Activated CD4-positive, alpha-beta T cell treated with anti-CD3 and anti-CD28 coated beads for 1 hour (primary cell): ENCODE data around the gene HINT2.
A peak's percentile ranks its signal among the peaks of the same experiment; 100 is the strongest.

Experiments used
- DNase-seq: peaks from one replicate; pipeline ENCODE4 v3.0.0-alpha.2; 2020

Gene HINT2

GRCh38 chr9:35811381-35812024 lies 3.3 kb downstream of the HINT2 start:
- no peak for DNase-seq

GRCh38 chr9:35810122-35810521 lies 4.7 kb downstream of the HINT2 start:
- DNase-seq, result no peak

GRCh38 chr9:35808433-35808832 lies 6.4 kb downstream of the HINT2 start:
- DNase-seq, result no peak

GRCh38 chr9:35806101-35806500 lies 8.7 kb downstream of the HINT2 start:
- no peak for DNase-seq

GRCh38 chr9:35801328-35802128 lies 13.3 kb downstream of the HINT2 start:
- DNase-seq, result no peak

- no peak for DNase-seq
Observed at GRCh38 chr9:35800530-35800929, 14.3 kb downstream of the HINT2 start.

GRCh38 chr9:35798658-35799374 lies 16.0 kb downstream of the HINT2 start:
- DNase-seq, result no peak

- no peak for DNase-seq
Observed at GRCh38 chr9:35797311-35798109, 17.3 kb downstream of the HINT2 start.

- DNase-seq, result no peak
Observed at GRCh38 chr9:35795695-35796094, 19.1 kb downstream of the HINT2 start.

- no peak for DNase-seq
Observed at GRCh38 chr9:35793461-35793860, 21.4 kb downstream of the HINT2 start.

GRCh38 chr9:35792826-35793225 lies 22.0 kb downstream of the HINT2 start:
- no peak for DNase-seq

GRCh38 chr9:35792024-35792813 lies 22.6 kb downstream of the HINT2 start:
- no peak for DNase-seq

GRCh38 chr9:35791297-35791921 lies 23.4 kb downstream of the HINT2 start, which contains the start of gene NPR2:
NPR2 (plus strand) TSS chr9:35791591; CDS start chr9:35792409, 818 bp downstream.
- DNase-seq, result no peak

- peak; percentile 41 for DNase-seq
Observed at GRCh38 chr9:35790385-35791296, 24.2 kb downstream of the HINT2 start.

- DNase-seq, result no peak
Observed at GRCh38 chr9:35790025-35790384, 24.8 kb downstream of the HINT2 start.

GRCh38 chr9:35789541-35789940 lies 25.3 kb downstream of the HINT2 start:
- no peak for DNase-seq

GRCh38 chr9:35783418-35783817 lies 31.4 kb downstream of the HINT2 start:
- DNase-seq, result no peak

- no peak for DNase-seq
Observed at GRCh38 chr9:35781066-35781465, 33.8 kb downstream of the HINT2 start.

GRCh38 chr9:35778496-35778895 lies 36.3 kb downstream of the HINT2 start:
- DNase-seq, result no peak

- DNase-seq, result no peak
Observed at GRCh38 chr9:35776018-35776417, 38.8 kb downstream of the HINT2 start.
